PC-9 (cell line): ENCODE measurements around the gene AHCYL2. TPM values are rescaled to one million over a fixed set of nuclear protein-coding genes. Genes with fewer than 3 reads are reported as not detected.

Experiments
- BruUV-seq: library from RNA; stranded (reverse); fragments of 400-500 nt; replicated peaks from 2 replicates; lab custom pipeline; 2021; lab: Mats Ljungman, UMichigan
- CTCF ChIA-PET: fragments of 300-600 bp; sonication (Branson Sonifier 250); formaldehyde crosslinking; loops from one replicate; lab custom pipeline; 2022; ENCODE audit warnings: antibody characterized with exemption; lab: Charles Lee
- POLR2A ChIA-PET: fragments of 300-600 bp; sonication (Branson Sonifier 250); formaldehyde crosslinking; loops from one replicate; lab custom pipeline; 2022; ENCODE audit warnings: antibody characterized with exemption; ENCODE audit not compliant: unreplicated experiment; lab: Charles Lee
- DNase-seq, 2 experiments: peaks; one replicate each; pipeline versions ENCODE4 v3.0.0 to v3.0.0-alpha.2; 2015 to 2022; ENCODE audit warnings: mixed read lengths in 1 of 2
- H2AFZ ChIP-seq: fragments of 200-600 bp; sonication (generic); 2 replicates; pipeline ENCODE4 v1.8.1; 2017; ENCODE audit warnings: antibody characterized with exemption
- H3F3A ChIP-seq: fragments of 200-600 bp; sonication (generic); 2 replicates; pipeline ENCODE4 v1.8.1; 2017; ENCODE audit warnings: antibody characterized with exemption, mild to moderate bottlenecking, low read depth; ENCODE audit not compliant: insufficient read depth
- H3K27ac ChIP-seq: fragments of 200-600 bp; sonication (generic); 2 replicates; pipeline ENCODE4 v1.6.1; 2016; ENCODE audit warnings: mixed run types
- H3K27me3 ChIP-seq: fragments of 200-600 bp; sonication (generic); 2 replicates; pipeline ENCODE4 v1.6.1; 2016; ENCODE audit warnings: low read depth, mixed run types; ENCODE audit not compliant: insufficient read depth
- H3K36me3 ChIP-seq: fragments of 200-600 bp; sonication (generic); 2 replicates; pipeline ENCODE4 v1.6.1; 2016; ENCODE audit warnings: low read depth, mixed run types
- H3K4me1 ChIP-seq: fragments of 200-600 bp; sonication (generic); replicated peaks from 2 replicates; pipeline ENCODE4 v1.6.1; 2016; ENCODE audit warnings: mixed run types; ENCODE audit not compliant: insufficient read depth
- H3K4me2 ChIP-seq: fragments of 200-600 bp; sonication (generic); 2 replicates; pipeline ENCODE4 v1.6.1; 2017; ENCODE audit warnings: mixed run types
- H3K4me3 ChIP-seq: fragments of 200-600 bp; sonication (generic); 2 replicates; pipeline ENCODE4 v1.6.1; 2016; ENCODE audit warnings: mixed run types
- H3K79me2 ChIP-seq: fragments of 200-600 bp; sonication (generic); 2 replicates; pipeline ENCODE4 v1.6.1; 2017; ENCODE audit warnings: low read depth, mixed run types
- H3K9me2 ChIP-seq: fragments of 200-600 bp; sonication (generic); 2 replicates; pipeline ENCODE4 v1.8.1; 2017; ENCODE audit warnings: mild to moderate bottlenecking; ENCODE audit not compliant: insufficient read depth
- H3K9me3 ChIP-seq: fragments of 200-600 bp; sonication (generic); 2 replicates; pipeline ENCODE4 v1.8.1; 2016; ENCODE audit warnings: low read depth; ENCODE audit not compliant: insufficient read depth
- H4K20me1 ChIP-seq: fragments of 200-600 bp; sonication (generic); 2 replicates; pipeline ENCODE4 v1.8.1; 2017; ENCODE audit not compliant: insufficient read depth
- EZH2 ChIP-seq: fragments of 200-600 bp; sonication (generic); IDR thresholded peaks from 2 replicates; pipeline ENCODE4 v1.8.0; 2017; ENCODE audit warnings: antibody characterized with exemption, low read depth
- intact Hi-C: fragments of 100-400 bp; cut with micrococcal nuclease; formaldehyde crosslinking; loops from one replicate; pipeline ENCODE4 v1.10.0; 2022; ENCODE audit not compliant: unreplicated experiment
- total RNA-seq: library from RNA; stranded (reverse); gene quantifications from 2 replicates; pipeline ENCODE4 v1.2.3, GENCODE V29; 2021
- TF ChIP-seq, protein P1 (sequence below): fragments of 200-600 bp; sonication (generic); conservative IDR thresholded peaks from 2 replicates; pipeline ENCODE4 v1.6.1; 2017; ENCODE audit warnings: mixed run types, antibody characterized with exemption, mild to moderate bottlenecking, moderate library complexity

AHCYL2 gene
- total RNA-seq, 1 experiment from 2014 or later = 15.7 TPM

DNA sequence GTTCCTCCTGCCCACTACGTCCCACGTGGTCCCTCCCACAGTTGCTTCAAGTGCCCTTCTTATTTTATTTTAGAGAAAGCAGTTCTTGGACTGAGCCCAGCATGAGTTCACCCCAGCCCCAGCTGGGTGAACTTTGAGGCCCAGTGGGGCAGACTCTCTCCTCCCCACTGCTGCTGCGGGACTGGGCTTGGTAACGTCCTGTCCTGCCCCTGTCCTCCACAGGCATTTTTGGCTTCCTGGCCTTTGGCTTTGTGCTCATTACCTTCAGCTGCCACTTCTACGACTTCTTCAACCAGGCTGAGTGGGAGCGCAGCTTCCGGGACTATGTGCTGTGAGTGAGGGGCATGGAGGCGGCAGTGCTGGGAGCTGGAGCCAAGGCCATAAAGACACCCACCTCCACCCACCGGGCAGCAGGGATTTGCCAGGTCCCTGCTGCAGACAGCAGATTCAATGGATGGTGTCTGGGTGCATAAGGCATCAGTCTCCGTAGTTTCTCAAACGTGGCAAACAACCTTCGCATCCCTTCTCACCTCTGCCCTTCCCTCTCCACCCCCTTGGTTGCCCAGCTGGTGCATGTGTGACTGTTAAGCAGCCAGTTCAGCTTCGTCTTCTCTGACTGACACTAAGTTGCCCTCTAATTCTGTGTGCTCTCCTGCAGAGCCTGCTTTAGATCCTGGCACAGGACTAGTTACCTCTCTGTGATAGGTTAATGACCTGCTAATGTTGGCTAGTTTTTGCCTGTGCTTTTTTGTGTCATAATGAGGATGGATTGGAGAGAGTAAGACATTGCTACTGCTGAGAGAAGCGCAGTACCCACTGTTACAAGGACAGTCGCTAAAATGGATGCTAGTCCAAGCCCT lies 15.5 kb upstream of the AHCYL2 start:
- CTCF ChIA-PET = interaction anchor here (0.6 to 2.5 kb wide), 4 partner anchors 9 to 150 kb away, joined by 3 to 15 read pairs (median 4); no protein-coding TSS in a partner anchor
- intact Hi-C loops = no loop called here
- Histone ChIP-seq H3K27ac (no peak overlapping the region), H3K4me3 (no peak overlapping the region), H3F3A (no peaks in the 10 kb centered on the region), H3K9me3 (no peaks in the 10 kb centered on the region), H4K20me1 (no peaks in the 10 kb centered on the region), H2AFZ (no peak overlapping the region), H3K36me3 (no peaks in the 10 kb centered on the region), H3K4me1 (no peaks in the 10 kb centered on the region), H3K9me2 (no peaks in the 10 kb centered on the region), H3K27me3 (no peaks in the 10 kb centered on the region), H3K79me2 (no peaks in the 10 kb centered on the region), H3K4me2 (no peak overlapping the region)
- POLR2A ChIA-PET = no interaction called here
- BruUV-seq = no TSS peak
- no peak for TF ChIP-seq EZH2
- TF ChIP-seq, protein P1, sequence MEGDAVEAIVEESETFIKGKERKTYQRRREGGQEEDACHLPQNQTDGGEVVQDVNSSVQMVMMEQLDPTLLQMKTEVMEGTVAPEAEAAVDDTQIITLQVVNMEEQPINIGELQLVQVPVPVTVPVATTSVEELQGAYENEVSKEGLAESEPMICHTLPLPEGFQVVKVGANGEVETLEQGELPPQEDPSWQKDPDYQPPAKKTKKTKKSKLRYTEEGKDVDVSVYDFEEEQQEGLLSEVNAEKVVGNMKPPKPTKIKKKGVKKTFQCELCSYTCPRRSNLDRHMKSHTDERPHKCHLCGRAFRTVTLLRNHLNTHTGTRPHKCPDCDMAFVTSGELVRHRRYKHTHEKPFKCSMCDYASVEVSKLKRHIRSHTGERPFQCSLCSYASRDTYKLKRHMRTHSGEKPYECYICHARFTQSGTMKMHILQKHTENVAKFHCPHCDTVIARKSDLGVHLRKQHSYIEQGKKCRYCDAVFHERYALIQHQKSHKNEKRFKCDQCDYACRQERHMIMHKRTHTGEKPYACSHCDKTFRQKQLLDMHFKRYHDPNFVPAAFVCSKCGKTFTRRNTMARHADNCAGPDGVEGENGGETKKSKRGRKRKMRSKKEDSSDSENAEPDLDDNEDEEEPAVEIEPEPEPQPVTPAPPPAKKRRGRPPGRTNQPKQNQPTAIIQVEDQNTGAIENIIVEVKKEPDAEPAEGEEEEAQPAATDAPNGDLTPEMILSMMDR = no peak
- DNase-seq = no peak

DNA sequence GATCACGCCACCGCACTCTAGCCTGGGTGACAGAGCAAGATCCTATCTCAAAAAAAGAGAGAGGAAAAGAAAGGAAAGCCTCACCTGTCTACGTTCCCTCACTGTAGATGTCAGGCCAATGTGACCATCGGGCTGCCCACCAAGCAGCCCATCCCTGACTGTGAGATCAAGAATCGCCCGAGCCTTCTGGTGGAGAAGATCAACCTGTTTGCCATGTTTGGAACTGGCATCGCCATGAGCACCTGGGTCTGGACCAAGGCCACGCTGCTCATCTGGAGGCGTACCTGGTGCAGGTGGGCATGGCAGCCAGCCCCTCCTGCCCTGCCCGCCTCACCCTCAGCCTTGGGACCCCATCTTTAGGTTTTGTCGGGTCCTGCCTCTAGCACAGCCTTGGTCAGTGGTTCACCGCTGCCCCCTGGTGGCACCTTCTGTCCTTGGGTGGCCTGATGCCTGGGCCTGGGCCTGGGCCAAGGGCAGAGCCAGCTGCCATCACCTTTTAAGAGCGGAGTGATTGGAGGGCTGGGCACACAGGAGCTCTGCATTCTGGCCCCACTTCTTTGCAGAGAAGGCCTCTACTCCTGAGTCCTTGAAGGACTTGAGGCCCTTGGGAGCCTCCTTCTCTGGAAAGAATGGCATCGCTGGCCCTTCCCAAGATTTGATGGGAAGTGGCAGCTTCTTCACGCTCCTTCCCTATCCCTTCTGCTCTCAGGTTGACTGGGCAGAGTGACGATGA lies 14.4 kb upstream of the AHCYL2 start:
- Histone ChIP-seq H3K9me2 (no peaks in the 10 kb centered on the region), H3K27me3 (no peaks in the 10 kb centered on the region), H3K9me3 (no peaks in the 10 kb centered on the region), H3F3A (no peaks in the 10 kb centered on the region), H3K4me2 (no peak overlapping the region), H3K36me3 (no peaks in the 10 kb centered on the region), H3K79me2 (no peaks in the 10 kb centered on the region), H3K4me3 (no peak overlapping the region), H3K4me1 (no peaks in the 10 kb centered on the region), H2AFZ (no peak overlapping the region), H4K20me1 (no peaks in the 10 kb centered on the region), H3K27ac (no peak overlapping the region)
- ChIA-PET POLR2A (no interaction called here), CTCF (interaction anchor here (0.6 to 2.5 kb wide), 2 partner anchors 47 to 183 kb away, joined by 3 to 15 read pairs; no protein-coding TSS in a partner anchor)
- intact Hi-C loops = loop anchor here (1.0 to 5.0 kb wide), 6 partner anchors 46 to 863 kb away; no protein-coding TSS in a partner anchor
- TF ChIP-seq EZH2 = no peak
- TF ChIP-seq, protein P1 = peak; percentile 84
- BruUV-seq = no TSS peak
- DNase-seq = peak in 1 of 2 experiments; percentile 82

- no TSS peak for BruUV-seq
- Histone ChIP-seq H4K20me1 (no peaks in the 10 kb centered on the region), H3K9me3 (no peaks in the 10 kb centered on the region), H3K79me2 (no peaks in the 10 kb centered on the region), H3K27me3 (no peaks in the 10 kb centered on the region), H3K4me1 (no peaks in the 10 kb centered on the region), H3K27ac (no peak overlapping the region), H2AFZ (no peak overlapping the region), H3K4me3 (no peak overlapping the region), H3F3A (no peaks in the 10 kb centered on the region), H3K36me3 (no peaks in the 10 kb centered on the region), H3K9me2 (no peaks in the 10 kb centered on the region), H3K4me2 (no peak overlapping the region)
- POLR2A ChIA-PET = no interaction called here
- TF ChIP-seq, protein P1 = no peak
- no peak for TF ChIP-seq EZH2
- DNase-seq = no peak
- intact Hi-C loops = loop anchor here (1.0 to 5.0 kb wide), 6 partner anchors 47 to 864 kb away; no protein-coding TSS in a partner anchor
- CTCF ChIA-PET = interaction anchor here (0.6 to 2.5 kb wide), 3 partner anchors 47 to 742 kb away, joined by 3 to 15 read pairs (median 3); no protein-coding TSS in a partner anchor
These were observed 13.9 kb upstream of the AHCYL2 start for GRCh38 chr7:129210989-129211312.
